IPS-NIHi7 (cell line): ENCODE measurements around the gene TMEM245.
A peak's percentile ranks its signal among the peaks of the same experiment; 100 is the strongest.
"Not testable (repeated sequence)": the region's sequence is repeated elsewhere in the genome, so short reads cannot be mapped to it uniquely, and the experiment has no call there.

Experiments used
- DNase-seq: peaks from one replicate; pipeline ENCODE4 v3.0.0; 2012; ENCODE audit warnings: mixed read lengths; ENCODE audit errors: extremely low spot score

Gene TMEM245

GRCh38 chr9:109132567-109133021, 12.8 kb upstream of the TMEM245 start:
- no peak for DNase-seq

- no peak for DNase-seq
Observed at GRCh38 chr9:109129470-109130197, 9.9 kb upstream of the TMEM245 start.

GRCh38 chr9:109126671-109127070, 6.9 kb upstream of the TMEM245 start:
- DNase-seq, result not testable (repeated sequence)

GRCh38 chr9:109124121-109124520, 4.4 kb upstream of the TMEM245 start:
- DNase-seq, result no peak

- no peak for DNase-seq
Observed at GRCh38 chr9:109122726-109123621, 3.2 kb upstream of the TMEM245 start.

- DNase-seq, result no peak
Observed at GRCh38 chr9:109121232-109121796, 1.6 kb upstream of the TMEM245 start.

GRCh38 chr9:109120204-109120789, 550 bp upstream of the TMEM245 start:
- DNase-seq, result no peak

GRCh38 chr9:109118808-109119438, 824 bp downstream of the TMEM245 start:
- DNase-seq, result peak; percentile 25

GRCh38 chr9:109117856-109118807, 1.6 kb downstream of the TMEM245 start:
- DNase-seq, result no peak

- DNase-seq, result no peak
Observed at GRCh38 chr9:109115931-109116526, 3.7 kb downstream of the TMEM245 start.

- no peak for DNase-seq
Observed at GRCh38 chr9:109114670-109115069, 5.1 kb downstream of the TMEM245 start.

- DNase-seq, result no peak
Observed at GRCh38 chr9:109113892-109114609, 5.7 kb downstream of the TMEM245 start.

- no peak for DNase-seq
Observed at GRCh38 chr9:109113254-109113653, 6.5 kb downstream of the TMEM245 start.

- no peak for DNase-seq
Observed at GRCh38 chr9:109110329-109111021, 9.3 kb downstream of the TMEM245 start.

GRCh38 chr9:109109967-109110328, 9.8 kb downstream of the TMEM245 start:
- DNase-seq, result no peak

GRCh38 chr9:109108318-109108717, 11.4 kb downstream of the TMEM245 start:
- no peak for DNase-seq

- DNase-seq, result no peak
Observed at GRCh38 chr9:109107402-109108240, 12.1 kb downstream of the TMEM245 start.

GRCh38 chr9:109101810-109102209, 17.9 kb downstream of the TMEM245 start:
- DNase-seq, result no peak
